Measurements from ENCODE around the gene GAS7. TPM values are rescaled to one million over a fixed set of nuclear protein-coding genes. Genes with fewer than 3 reads are reported as not detected.

Gene GAS7
- total RNA-seq, 1 experiment from 2014 or later = 4.1 TPM

DNA sequence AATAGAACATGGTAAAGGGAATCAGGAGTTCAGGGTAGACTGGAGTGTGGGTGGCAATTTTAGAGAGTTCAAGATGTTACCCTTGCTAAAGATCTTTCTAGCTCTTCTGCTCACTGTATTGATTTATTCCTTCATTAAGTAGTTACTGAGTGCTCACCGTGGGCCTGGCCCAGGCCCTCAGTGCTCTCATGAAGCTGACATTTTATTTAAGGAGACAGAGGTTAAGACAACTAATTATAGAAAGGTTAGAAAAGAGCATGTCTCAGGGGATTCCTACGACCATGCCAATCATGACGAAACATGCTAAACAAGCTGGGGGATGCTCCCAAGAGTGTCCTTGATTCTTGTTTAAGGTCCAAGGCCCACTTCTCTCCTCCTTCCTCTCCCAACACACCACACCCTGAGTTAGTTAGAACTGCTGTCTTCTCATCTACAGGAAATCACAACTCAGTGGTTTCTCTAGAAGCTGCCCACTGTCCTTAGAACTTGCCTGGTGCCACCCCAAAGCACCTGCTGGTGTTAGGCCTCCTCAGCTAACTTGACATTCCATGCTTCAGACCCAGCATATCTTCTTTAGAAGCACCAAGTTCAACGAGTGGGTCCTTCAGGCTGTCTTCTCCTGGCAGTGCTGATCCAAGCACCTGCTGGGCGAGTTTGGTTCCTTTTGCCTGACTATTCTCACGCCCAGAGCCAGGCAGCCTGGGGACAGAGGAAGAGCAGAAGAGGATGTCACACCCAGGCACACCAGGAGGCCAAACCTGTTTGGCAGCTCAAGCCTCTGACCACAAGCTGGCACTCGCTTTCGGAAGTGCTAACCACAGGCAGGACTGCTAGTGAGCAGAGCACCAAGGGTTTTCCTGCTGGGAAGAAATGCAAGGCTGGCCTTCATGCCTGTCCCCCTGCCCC, 79.0 kb downstream of the GAS7 start (continued):
- TF ChIP-seq FOSL1 (IDR thresholded peaks at IDR 0.05; ENCODE audit: low read depth) (no peak), TCF7L2 (IDR thresholded peaks at IDR 0.05; ENCODE audit: borderline replicate concordance, extremely low read depth, insufficient read depth, insufficient read length) (no peak), CEBPB (IDR thresholded peaks at IDR 0.05; ENCODE audit: low read depth) (peak; percentile 43; the same call in 1 of the 2 replicates)

DNA sequence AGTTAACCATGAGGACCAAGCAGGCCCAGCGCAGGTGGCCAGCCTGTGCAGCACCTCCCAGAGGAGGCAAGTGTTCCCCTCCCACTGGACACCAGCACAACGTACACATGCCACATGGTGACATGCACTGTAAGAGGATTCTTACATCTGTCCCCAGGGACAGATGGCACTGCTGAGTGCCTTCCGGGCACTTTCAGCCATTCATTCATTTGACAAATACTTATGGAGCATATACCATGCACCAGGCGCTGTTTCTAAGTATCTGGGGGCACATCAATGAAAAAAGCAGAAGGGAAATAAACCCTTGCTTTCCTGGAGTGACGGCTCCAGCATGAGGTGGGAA, 79.6 kb downstream of the GAS7 start:
- intact Hi-C loops (cut with micrococcal nuclease) = no loop called here
- Histone ChIP-seq H3K9ac (ENCODE audit: low read length) (no peak overlapping the region), H3K4me2 (ENCODE audit: low read length) (peak overlapping the region; percentile 67), H3K27ac (ENCODE audit: low read depth, low read length) (no peak overlapping the region; the same call in 1 of the 2 replicates), H3K4me3 (replicated peaks in 1 of 2; ENCODE audit: low read depth in 1 of 2, low read length in 2 of 2) (no peak overlapping the region), H3K9me3 (ENCODE audit: control insufficient read depth in 1 of 2, insufficient read depth in 1 of 2, low read depth in 1 of 2, low read length in 2 of 2) (no peaks in the 10 kb centered on the region), H4K20me1 (ENCODE audit: insufficient read depth) (no peaks in the 10 kb centered on the region), H3K27me3 (ENCODE audit: insufficient read depth, low read length) (no peaks in the 10 kb centered on the region), H3K9me2 (ENCODE audit: insufficient read depth) (no peaks in the 10 kb centered on the region), H3K79me2 (ENCODE audit: insufficient read depth, low read length) (no peaks in the 10 kb centered on the region), H3K4me1 (ENCODE audit: control insufficient read depth in 1 of 2, insufficient read depth in 2 of 2, low read length in 2 of 2) (peaks cover 62 to 74% of the 10 kb centered on the region in 2 experiments), H2AFZ (ENCODE audit: low read depth, low read length, poor library complexity, severe bottlenecking) (no peak overlapping the region), H3K36me3 (ENCODE audit: control insufficient read depth in 1 of 2, insufficient read depth in 2 of 2, low read length in 2 of 2) (no peaks in the 10 kb centered on the region)
- ChIA-PET RAD21 (ENCODE audit: low non-redundant PET in 1 of 2, low total read pairs in 2 of 2, uncharacterized antibody in 2 of 2, unreplicated experiment in 2 of 2) (interaction anchor here in 1 of 2 experiments (0.7 kb wide), 1 partner anchor 107 kb away, joined by 4 read pairs; no protein-coding TSS in a partner anchor), POLR2A (no interaction called here), CTCF (no interaction called here)
- TF ChIP-seq EZH2phosphoT487 (IDR thresholded peaks at IDR 0.05; ENCODE audit: borderline replicate concordance) (no peak), EGR1 (IDR thresholded peaks at IDR 0.05; ENCODE audit: low read depth) (no peak), JUND (IDR thresholded peaks at IDR 0.05) (no peak), ZFX (IDR thresholded peaks at IDR 0.05) (no peak)
- no TSS peak for BruUV-seq (replicated peaks)
- ATAC-seq (no peak), DNase-seq (ENCODE audit: low read depth, low spot score) (no peak)

DNA sequence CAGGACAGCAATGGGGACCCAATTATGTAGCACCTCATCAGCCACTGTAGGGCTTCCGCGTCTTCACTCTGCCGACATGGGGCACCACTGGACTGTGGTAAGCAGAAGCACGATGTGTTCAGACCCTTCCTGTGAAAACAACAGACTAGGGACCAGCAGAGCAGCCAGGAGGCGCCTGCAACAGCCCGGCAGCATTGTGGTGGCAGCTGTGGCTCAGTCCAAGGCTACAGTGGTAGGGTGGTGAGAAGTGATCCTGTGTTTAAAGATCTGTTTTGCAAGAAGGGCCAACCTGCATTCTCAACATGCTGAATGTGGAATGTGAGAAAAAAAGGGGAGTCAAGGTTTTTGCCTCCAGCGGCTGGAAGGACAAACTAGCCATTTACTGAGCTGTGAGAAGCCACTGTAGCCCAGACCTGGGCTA, 80.8 kb downstream of the GAS7 start:
- Histone ChIP-seq H3K4me2 (ENCODE audit: low read length) (peak overlapping the region; percentile 67), H3K4me3 (replicated peaks in 1 of 2; ENCODE audit: low read depth in 1 of 2, low read length in 2 of 2) (no peak overlapping the region), H3K9me2 (ENCODE audit: insufficient read depth) (no peaks in the 10 kb centered on the region), H3K4me1 (ENCODE audit: control insufficient read depth in 1 of 2, insufficient read depth in 2 of 2, low read length in 2 of 2) (peaks cover 63 to 79% of the 10 kb centered on the region in 2 experiments), H3K36me3 (ENCODE audit: control insufficient read depth in 1 of 2, insufficient read depth in 2 of 2, low read length in 2 of 2) (no peaks in the 10 kb centered on the region), H3K9ac (ENCODE audit: low read length) (no peak overlapping the region), H2AFZ (ENCODE audit: low read depth, low read length, poor library complexity, severe bottlenecking) (no peak overlapping the region), H3K9me3 (ENCODE audit: control insufficient read depth in 1 of 2, insufficient read depth in 1 of 2, low read depth in 1 of 2, low read length in 2 of 2) (no peaks in the 10 kb centered on the region), H3K27me3 (ENCODE audit: insufficient read depth, low read length) (no peaks in the 10 kb centered on the region), H3K27ac (ENCODE audit: low read depth, low read length) (peak overlapping the region; percentile 40; the same call in 1 of the 2 replicates), H4K20me1 (ENCODE audit: insufficient read depth) (no peaks in the 10 kb centered on the region), H3K79me2 (ENCODE audit: insufficient read depth, low read length) (no peaks in the 10 kb centered on the region)
- RAD21 ChIA-PET (ENCODE audit: low non-redundant PET in 1 of 2, low total read pairs in 2 of 2, uncharacterized antibody in 2 of 2, unreplicated experiment in 2 of 2) = no interaction called here
- ATAC-seq (no peak), DNase-seq (ENCODE audit: low read depth, low spot score) (no peak)
- POLR2A ChIA-PET = no interaction called here
- BruUV-seq (replicated peaks) = no TSS peak
- CTCF ChIA-PET = no interaction called here
- intact Hi-C loops (cut with micrococcal nuclease) = no loop called here
- TF ChIP-seq JUND (IDR thresholded peaks at IDR 0.05) = no peak
- TF ChIP-seq, protein P1, sequence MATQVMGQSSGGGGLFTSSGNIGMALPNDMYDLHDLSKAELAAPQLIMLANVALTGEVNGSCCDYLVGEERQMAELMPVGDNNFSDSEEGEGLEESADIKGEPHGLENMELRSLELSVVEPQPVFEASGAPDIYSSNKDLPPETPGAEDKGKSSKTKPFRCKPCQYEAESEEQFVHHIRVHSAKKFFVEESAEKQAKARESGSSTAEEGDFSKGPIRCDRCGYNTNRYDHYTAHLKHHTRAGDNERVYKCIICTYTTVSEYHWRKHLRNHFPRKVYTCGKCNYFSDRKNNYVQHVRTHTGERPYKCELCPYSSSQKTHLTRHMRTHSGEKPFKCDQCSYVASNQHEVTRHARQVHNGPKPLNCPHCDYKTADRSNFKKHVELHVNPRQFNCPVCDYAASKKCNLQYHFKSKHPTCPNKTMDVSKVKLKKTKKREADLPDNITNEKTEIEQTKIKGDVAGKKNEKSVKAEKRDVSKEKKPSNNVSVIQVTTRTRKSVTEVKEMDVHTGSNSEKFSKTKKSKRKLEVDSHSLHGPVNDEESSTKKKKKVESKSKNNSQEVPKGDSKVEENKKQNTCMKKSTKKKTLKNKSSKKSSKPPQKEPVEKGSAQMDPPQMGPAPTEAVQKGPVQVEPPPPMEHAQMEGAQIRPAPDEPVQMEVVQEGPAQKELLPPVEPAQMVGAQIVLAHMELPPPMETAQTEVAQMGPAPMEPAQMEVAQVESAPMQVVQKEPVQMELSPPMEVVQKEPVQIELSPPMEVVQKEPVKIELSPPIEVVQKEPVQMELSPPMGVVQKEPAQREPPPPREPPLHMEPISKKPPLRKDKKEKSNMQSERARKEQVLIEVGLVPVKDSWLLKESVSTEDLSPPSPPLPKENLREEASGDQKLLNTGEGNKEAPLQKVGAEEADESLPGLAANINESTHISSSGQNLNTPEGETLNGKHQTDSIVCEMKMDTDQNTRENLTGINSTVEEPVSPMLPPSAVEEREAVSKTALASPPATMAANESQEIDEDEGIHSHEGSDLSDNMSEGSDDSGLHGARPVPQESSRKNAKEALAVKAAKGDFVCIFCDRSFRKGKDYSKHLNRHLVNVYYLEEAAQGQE (IDR thresholded peaks at IDR 0.05; ENCODE audit: low read depth) = no peak
- no peak for TF ChIP-seq CEBPB (IDR thresholded peaks at IDR 0.05; ENCODE audit: low read depth)
- no peak for TF ChIP-seq MAX (IDR thresholded peaks at IDR 0.05)
- no peak for TF ChIP-seq TCF7L2 (IDR thresholded peaks at IDR 0.05; ENCODE audit: borderline replicate concordance, extremely low read depth, insufficient read depth, insufficient read length)
- TF ChIP-seq, protein P2, sequence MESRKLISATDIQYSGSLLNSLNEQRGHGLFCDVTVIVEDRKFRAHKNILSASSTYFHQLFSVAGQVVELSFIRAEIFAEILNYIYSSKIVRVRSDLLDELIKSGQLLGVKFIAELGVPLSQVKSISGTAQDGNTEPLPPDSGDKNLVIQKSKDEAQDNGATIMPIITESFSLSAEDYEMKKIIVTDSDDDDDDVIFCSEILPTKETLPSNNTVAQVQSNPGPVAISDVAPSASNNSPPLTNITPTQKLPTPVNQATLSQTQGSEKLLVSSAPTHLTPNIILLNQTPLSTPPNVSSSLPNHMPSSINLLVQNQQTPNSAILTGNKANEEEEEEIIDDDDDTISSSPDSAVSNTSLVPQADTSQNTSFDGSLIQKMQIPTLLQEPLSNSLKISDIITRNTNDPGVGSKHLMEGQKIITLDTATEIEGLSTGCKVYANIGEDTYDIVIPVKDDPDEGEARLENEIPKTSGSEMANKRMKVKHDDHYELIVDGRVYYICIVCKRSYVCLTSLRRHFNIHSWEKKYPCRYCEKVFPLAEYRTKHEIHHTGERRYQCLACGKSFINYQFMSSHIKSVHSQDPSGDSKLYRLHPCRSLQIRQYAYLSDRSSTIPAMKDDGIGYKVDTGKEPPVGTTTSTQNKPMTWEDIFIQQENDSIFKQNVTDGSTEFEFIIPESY (IDR thresholded peaks at IDR 0.05; ENCODE audit: extremely low read depth, insufficient replicate concordance, low read length) = no peak
- no peak for TF ChIP-seq EGR1 (IDR thresholded peaks at IDR 0.05; ENCODE audit: low read depth)
- TF ChIP-seq EZH2phosphoT487 (IDR thresholded peaks at IDR 0.05; ENCODE audit: borderline replicate concordance) = no peak

All from HCT116 (cell line).